ENCODE results near the gene SERPINB6. TPM values are rescaled to one million over a fixed set of nuclear protein-coding genes. Genes with fewer than 3 reads are reported as not detected.
"Not testable (repeated sequence)": the region's sequence is repeated elsewhere in the genome, so short reads cannot be mapped to it uniquely, and the experiment has no call there.

The SERPINB6 gene
- polyA plus RNA-seq, 4 donors, result 83.0 to 97.4 (median 84.7) TPM

GRCh38 chr6:2940010-2940850, 31.1 kb downstream of the SERPINB6 start:
- no peak for DNase-seq (ENCODE audit: low read depth in 4 of 4, low spot score in 3 of 4)

- DNase-seq (ENCODE audit: low read depth in 4 of 4, low spot score in 3 of 4), result no peak
Measured at GRCh38 chr6:2939315-2940009, 31.9 kb downstream of the SERPINB6 start.

GRCh38 chr6:2938632-2939083, 32.7 kb downstream of the SERPINB6 start:
- no peak for DNase-seq (ENCODE audit: low read depth in 4 of 4, low spot score in 3 of 4)

- DNase-seq (ENCODE audit: low read depth in 4 of 4, low spot score in 3 of 4), result no peak
Measured at GRCh38 chr6:2938004-2938631, 33.2 kb downstream of the SERPINB6 start.

- no peak for DNase-seq (ENCODE audit: low read depth in 4 of 4, low spot score in 3 of 4)
Measured at GRCh38 chr6:2937627-2938003, 33.8 kb downstream of the SERPINB6 start.

DNA sequence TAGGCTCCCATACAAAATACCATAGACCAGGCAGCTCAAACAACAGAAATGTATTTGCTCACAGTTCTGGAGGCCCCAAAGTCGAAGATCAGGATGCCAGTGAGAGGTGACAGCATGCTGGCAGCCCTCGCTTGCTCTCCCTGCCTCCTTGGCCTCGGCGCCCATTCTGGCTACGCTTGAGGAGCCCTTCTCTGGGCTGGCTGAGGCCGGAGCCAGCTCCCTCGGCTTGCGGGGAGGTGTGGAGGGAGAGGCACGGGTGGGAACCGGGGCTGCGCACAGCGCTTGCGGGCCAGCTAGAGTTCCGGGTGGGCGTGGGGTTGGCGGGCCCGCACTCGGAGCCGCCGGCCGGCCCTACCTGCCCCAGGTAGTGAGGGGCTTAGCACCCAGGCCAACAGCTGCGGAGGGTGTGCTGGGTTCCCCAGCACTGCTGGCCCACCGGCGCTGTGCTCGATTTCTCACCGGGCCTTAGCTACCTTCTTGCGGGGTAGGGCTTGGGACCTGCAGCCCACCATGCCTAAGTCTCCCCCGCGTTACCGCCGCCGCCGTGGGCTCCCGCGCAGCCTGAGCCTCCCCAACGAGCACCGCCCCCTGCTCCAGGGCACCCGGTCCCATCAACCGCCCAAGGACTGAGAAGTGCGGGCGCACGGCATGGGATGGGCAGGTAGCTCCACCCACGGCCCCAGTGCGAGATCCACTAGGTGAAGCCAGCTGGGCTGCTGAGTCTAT, 35.6 kb downstream of the SERPINB6 start:
- no peak for DNase-seq (ENCODE audit: low read depth in 4 of 4, low spot score in 3 of 4)

DNA sequence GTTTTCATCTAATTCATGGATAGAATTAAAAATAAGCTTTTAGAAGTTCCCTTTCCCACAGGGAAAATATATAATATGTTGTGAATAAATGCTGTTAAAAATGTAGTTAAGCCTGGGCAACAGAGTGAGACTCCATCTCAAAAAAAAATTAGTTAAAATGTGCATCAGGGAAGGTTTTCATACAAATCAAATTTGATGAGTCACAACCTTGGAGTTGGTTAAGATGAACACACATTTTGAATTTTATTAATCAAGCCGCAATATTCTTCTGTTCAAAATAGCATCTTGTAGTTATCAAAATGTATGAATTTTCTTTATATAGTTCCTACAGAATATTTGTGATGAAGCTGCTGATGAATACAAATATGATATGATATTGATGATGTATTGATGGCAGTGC, 37.3 kb downstream of the SERPINB6 start:
- no peak for DNase-seq (ENCODE audit: low read depth in 4 of 4, low spot score in 3 of 4)

DNA sequence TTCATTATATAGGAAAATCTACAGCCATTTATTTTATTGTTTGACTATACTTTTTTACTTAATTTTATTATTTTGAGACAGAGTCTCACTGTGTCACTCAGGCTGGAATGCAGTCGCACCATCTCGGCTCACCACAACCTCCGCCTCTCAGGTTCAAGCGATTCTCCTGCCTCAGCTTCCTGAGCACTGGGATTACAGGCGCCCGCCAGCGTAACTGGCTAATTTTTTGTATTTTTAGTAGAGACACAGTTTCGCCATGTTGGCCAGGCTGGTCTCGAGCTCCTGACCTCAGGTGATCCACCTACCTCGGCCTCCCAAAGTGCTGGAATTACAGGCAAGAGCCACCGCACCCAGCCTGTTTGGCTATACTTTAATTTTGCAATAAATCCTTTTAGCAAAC, 38.5 kb downstream of the SERPINB6 start:
- DNase-seq (ENCODE audit: low read depth in 4 of 4, low spot score in 3 of 4), result not testable (repeated sequence)

- peak; percentile 58 to 70 (median 62) for DNase-seq (ENCODE audit: low read depth in 4 of 4, low spot score in 3 of 4)
Measured at GRCh38 chr6:2931970-2932748, 39.2 kb downstream of the SERPINB6 start.

- no peak for DNase-seq (ENCODE audit: low read depth in 4 of 4, low spot score in 3 of 4)
Measured at GRCh38 chr6:2931055-2931454, 40.3 kb downstream of the SERPINB6 start.

DNA sequence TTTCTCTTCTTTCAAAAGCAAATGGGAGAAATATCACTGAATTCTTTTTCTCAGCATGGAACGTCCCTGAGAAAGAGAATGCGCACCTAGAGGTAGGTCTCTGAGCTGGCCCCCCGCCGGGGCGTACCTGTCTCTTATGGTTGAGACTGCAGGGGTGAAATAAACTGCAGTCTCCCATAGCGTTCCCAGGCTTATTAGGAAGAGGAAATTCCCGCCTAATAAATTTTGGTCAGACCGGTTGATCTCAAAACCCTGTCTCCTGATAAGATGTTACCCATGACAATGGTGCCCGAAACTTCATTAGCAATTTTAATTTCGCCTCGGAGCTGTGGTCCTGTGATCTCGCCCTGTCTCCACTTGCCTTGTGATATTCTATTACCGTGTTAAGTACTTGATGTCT, 43.4 kb downstream of the SERPINB6 start:
- not testable (repeated sequence) for DNase-seq (ENCODE audit: low read depth in 4 of 4, low spot score in 3 of 4)

GRCh38 chr6:2925842-2926747, 45.3 kb downstream of the SERPINB6 start:
- not testable (repeated sequence) for DNase-seq (ENCODE audit: low read depth in 4 of 4, low spot score in 3 of 4)

DNA sequence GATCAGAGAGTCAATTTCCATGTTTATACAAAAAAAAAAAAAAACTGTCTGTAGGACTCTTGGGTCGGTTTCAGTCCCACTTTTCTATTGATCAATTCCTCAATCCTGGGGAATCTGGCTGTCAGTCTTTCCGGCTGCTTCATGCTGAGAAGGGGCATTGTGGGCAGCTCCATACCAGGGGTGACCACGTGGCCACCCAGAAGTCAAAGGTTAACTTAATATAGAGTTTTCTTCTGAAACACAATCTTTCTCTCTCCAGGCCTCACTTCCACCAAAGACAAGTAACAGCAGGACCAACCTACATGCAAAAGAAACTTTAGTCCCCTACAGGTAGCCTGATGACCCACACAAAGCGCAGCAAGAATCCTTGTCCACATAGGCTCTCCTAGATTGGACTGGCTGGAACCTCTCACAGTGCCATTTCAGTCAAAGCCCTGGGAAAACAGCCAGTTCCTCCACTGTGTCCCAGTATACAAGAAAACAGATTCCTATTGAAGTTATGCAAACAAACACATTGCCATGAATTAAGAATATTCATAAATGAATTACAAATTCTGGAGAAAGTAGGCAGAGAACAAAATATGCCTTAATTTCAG, 49.7 kb downstream of the SERPINB6 start:
- no peak for DNase-seq (ENCODE audit: low read depth in 4 of 4, low spot score in 3 of 4)

GRCh38 chr6:2920671-2921112, 50.7 kb downstream of the SERPINB6 start:
- DNase-seq (ENCODE audit: low read depth in 4 of 4, low spot score in 3 of 4), result no peak

GRCh38 chr6:2919886-2920285, 51.5 kb downstream of the SERPINB6 start:
- DNase-seq (ENCODE audit: low read depth in 4 of 4, low spot score in 3 of 4), result no peak

DNA sequence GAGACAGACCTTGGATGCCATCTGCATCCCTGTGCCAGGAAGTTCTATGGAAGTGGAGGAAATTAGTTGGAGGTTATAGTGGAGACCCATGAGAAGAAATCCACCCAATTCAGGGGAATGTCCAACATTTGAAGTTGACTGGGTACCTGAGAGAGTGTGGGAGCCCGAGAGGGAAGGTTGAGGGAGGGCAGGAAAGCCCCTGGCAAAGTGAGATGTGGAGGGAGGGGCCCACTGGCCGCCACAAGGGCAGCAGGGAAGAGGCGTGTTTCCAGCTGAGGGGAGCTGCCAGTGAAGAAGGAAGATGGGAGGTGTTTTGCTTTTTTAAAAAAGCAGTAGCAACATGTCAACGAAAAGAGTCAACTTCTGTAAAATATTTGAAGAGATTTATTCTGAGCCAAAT, 52.0 kb downstream of the SERPINB6 start:
- no peak for DNase-seq (ENCODE audit: low read depth in 4 of 4, low spot score in 3 of 4)

- DNase-seq (ENCODE audit: low read depth in 4 of 4, low spot score in 3 of 4), result no peak
Measured at GRCh38 chr6:2918936-2919335, 52.4 kb downstream of the SERPINB6 start.

- DNase-seq (ENCODE audit: low read depth in 4 of 4, low spot score in 3 of 4), result peak in 1 of 4 donors; percentile 43
Measured at GRCh38 chr6:2917801-2918445, 53.4 kb downstream of the SERPINB6 start.
